RWPE2 (cell line): ENCODE measurements around the gene BRIP1.

Experiments
- ATAC-seq: fragments of 200-7000 bp; cut with Tn5 transposase; 3 replicates; pipeline ENCODE4 v1.9.1; 2021; ENCODE audit warnings: low read depth
- DNase-seq: peaks from one replicate; pipeline ENCODE4 v3.0.0-alpha.2; 2020; ENCODE audit warnings: low spot score
- H3K27ac ChIP-seq: fragments of 450-650 bp; 2 replicates; pipeline ENCODE4 v1.5.1; 2017; ENCODE audit warnings: mild to moderate bottlenecking; ENCODE audit not compliant: poor library complexity, severe bottlenecking
- H3K27me3 ChIP-seq: fragments of 250-450 bp; sonication (Bioruptor Pico); 2 replicates; pipeline ENCODE4 v1.5.1; 2021; ENCODE audit warnings: mild to moderate bottlenecking, moderate library complexity; ENCODE audit not compliant: insufficient read depth, poor library complexity, severe bottlenecking
- H3K36me3 ChIP-seq: fragments of 250-450 bp; sonication (Bioruptor Pico); 2 replicates; pipeline ENCODE4 v1.5.1; 2020; ENCODE audit warnings: low read depth, mild to moderate bottlenecking, moderate library complexity
- H3K4me1 ChIP-seq: fragments of 250-450 bp; sonication (Bioruptor Pico); 2 replicates; pipeline ENCODE4 v1.5.1; 2021; ENCODE audit warnings: mild to moderate bottlenecking, moderate library complexity; ENCODE audit not compliant: insufficient read depth, poor library complexity, severe bottlenecking
- H3K4me3 ChIP-seq: fragments of 250-450 bp; sonication (Bioruptor Pico); 2 replicates; pipeline ENCODE4 v1.5.1; 2021; ENCODE audit warnings: mild to moderate bottlenecking, moderate library complexity; ENCODE audit not compliant: severe bottlenecking
- H3K9me3 ChIP-seq: fragments of 250-450 bp; sonication (Bioruptor Pico); 2 replicates; pipeline ENCODE4 v1.5.1; 2021; ENCODE audit warnings: mild to moderate bottlenecking, moderate library complexity; ENCODE audit not compliant: severe bottlenecking
- TF ChIP-seq, protein P1 (sequence below): fragments of 450-650 bp; IDR thresholded peaks from one replicate; pipeline ENCODE4 v1.5.1; 2017; ENCODE audit warnings: mild to moderate bottlenecking, moderate library complexity; ENCODE audit not compliant: poor library complexity, severe bottlenecking

Gene BRIP1

DNA sequence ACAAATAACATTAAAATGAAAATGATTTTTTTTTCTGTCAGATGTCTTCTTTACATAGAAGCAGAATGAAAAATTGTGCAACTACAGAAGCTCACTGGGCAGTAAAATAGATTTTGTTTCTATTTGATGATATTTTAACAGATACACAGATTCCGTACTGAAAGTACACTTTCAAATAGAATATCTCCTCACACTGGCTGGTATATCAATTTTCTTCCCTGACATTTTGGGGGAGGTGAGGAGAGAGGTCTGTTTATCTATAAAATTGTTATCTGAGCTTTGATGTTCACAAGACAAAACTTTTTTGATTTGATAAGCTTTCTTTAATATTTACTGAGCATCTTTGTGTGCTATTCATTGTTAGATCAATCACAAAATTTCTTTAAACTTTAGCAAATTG is 148.0 kb downstream of the BRIP1 start:
- H3K27me3 ChIP-seq: no peaks in the 10 kb centered on the region
- ATAC-seq: no peak
- no peak overlapping the region for H3K4me3 ChIP-seq
- no peak overlapping the region for H3K27ac ChIP-seq
- no peak for DNase-seq
- TF ChIP-seq, protein P1, sequence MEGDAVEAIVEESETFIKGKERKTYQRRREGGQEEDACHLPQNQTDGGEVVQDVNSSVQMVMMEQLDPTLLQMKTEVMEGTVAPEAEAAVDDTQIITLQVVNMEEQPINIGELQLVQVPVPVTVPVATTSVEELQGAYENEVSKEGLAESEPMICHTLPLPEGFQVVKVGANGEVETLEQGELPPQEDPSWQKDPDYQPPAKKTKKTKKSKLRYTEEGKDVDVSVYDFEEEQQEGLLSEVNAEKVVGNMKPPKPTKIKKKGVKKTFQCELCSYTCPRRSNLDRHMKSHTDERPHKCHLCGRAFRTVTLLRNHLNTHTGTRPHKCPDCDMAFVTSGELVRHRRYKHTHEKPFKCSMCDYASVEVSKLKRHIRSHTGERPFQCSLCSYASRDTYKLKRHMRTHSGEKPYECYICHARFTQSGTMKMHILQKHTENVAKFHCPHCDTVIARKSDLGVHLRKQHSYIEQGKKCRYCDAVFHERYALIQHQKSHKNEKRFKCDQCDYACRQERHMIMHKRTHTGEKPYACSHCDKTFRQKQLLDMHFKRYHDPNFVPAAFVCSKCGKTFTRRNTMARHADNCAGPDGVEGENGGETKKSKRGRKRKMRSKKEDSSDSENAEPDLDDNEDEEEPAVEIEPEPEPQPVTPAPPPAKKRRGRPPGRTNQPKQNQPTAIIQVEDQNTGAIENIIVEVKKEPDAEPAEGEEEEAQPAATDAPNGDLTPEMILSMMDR: no peak
- no peaks in the 10 kb centered on the region for H3K4me1 ChIP-seq
- H3K9me3 ChIP-seq: peaks cover 20% of the 10 kb centered on the region
- peaks cover 36% of the 10 kb centered on the region for H3K36me3 ChIP-seq

DNA sequence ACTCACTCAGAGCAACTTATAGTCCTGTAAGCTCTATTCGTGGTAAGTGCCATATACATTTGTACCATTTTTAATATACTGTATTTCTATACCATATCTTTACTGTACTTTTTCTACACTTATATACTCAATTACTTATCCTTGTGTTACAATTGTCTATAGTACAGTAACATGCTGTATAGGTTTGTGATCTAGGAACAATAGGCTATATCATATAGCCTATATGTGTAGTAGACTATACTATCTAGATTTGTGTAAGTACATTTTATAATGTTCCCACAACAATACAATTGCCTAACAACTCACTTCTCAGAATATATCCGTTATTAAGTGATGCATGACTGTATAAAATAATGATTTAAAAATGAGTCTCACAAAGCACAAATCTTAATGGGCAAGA is 149.0 kb downstream of the BRIP1 start:
- TF ChIP-seq, protein P1: no peak
- Histone ChIP-seq H3K4me3 (no peak overlapping the region), H3K36me3 (peaks cover 46% of the 10 kb centered on the region), H3K27me3 (no peaks in the 10 kb centered on the region), H3K4me1 (no peaks in the 10 kb centered on the region), H3K27ac (no peak overlapping the region), H3K9me3 (peaks cover 20% of the 10 kb centered on the region)
- ATAC-seq (no peak), DNase-seq (no peak)

DNA sequence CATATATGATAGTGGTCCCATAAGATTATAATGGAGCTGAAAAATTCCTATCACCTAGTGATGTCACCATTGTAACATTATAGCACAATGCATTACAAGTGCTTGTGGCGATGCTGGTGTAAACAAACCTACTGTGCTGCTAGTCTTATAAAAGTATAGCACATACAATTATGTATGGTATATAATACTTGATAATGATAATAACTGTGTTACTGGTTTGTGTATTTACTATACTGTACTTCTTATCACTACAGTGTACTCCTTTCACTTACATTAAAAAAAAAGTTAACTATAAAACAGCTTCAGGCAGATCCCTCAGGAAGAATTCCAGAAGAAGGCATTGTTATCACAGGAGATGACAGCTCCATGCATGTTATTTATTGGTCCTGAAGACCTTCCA is 150.3 kb downstream of the BRIP1 start:
- peaks cover 58% of the 10 kb centered on the region for H3K36me3 ChIP-seq
- no peak for ATAC-seq
- H3K27ac ChIP-seq: no peak overlapping the region
- H3K27me3 ChIP-seq: no peaks in the 10 kb centered on the region
- H3K9me3 ChIP-seq: peaks cover 18% of the 10 kb centered on the region
- H3K4me3 ChIP-seq: no peak overlapping the region
- TF ChIP-seq, protein P1: no peak
- H3K4me1 ChIP-seq: no peaks in the 10 kb centered on the region
- DNase-seq: no peak

DNA sequence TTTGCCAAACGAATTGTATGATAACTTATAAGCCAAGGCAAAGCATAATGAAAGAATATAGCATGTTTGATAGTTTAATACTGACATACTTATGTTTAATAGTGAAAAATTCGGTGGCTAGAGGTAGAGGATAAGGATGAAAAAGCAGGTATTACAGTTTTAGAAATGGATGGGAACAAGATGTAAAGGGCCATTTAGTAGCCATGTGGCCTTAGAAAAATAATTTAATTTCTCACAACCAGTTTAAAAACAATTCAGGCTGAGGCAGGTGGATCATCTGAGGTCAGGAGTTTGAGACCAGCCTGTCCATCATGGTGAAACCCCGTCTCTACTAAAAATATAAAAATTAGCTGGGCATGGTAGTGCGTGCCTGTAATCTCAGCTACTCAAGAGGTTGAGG is 152.8 kb downstream of the BRIP1 start:
- ATAC-seq: no peak
- TF ChIP-seq, protein P1: no peak
- Histone ChIP-seq H3K27me3 (no peaks in the 10 kb centered on the region), H3K4me3 (no peak overlapping the region), H3K9me3 (no peaks in the 10 kb centered on the region), H3K27ac (no peak overlapping the region), H3K36me3 (peaks cover 35% of the 10 kb centered on the region), H3K4me1 (no peaks in the 10 kb centered on the region)
- no peak for DNase-seq

DNA sequence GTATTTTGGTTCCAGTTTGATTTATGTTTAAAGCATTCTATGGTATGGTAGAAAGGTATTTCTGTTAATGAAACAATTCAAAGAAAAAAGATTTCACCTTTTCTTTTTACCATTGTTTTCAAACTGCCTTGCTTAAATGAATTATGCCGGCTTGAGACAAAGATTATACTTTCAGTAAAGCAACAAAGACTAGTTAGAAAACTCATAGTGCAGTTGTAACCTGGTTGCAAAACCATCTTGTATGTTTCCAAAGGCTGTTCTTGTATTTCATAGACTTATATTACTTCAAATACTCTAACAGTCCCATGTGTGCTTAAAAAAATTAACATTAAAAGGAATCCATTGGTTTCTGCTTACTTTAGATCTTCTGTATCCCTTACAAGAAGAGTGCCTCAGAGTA is 153.8 kb downstream of the BRIP1 start:
- peaks cover 36% of the 10 kb centered on the region for H3K36me3 ChIP-seq
- no peaks in the 10 kb centered on the region for H3K9me3 ChIP-seq
- TF ChIP-seq, protein P1: no peak
- no peak for DNase-seq
- no peaks in the 10 kb centered on the region for H3K27me3 ChIP-seq
- H3K4me1 ChIP-seq: no peaks in the 10 kb centered on the region
- H3K27ac ChIP-seq: no peak overlapping the region
- no peak for ATAC-seq
- H3K4me3 ChIP-seq: no peak overlapping the region
